ENCODE measurements around the gene IFNGR2.
"Not testable (repeated sequence)": the region's sequence is repeated elsewhere in the genome, so short reads cannot be mapped to it uniquely, and the experiment has no call there.

IFNGR2 gene

GRCh38 chr21:33446620-33447019 is 43.4 kb downstream of the IFNGR2 start:
- not testable (repeated sequence) for FAIRE-seq

GRCh38 chr21:33449616-33450015 is 46.4 kb downstream of the IFNGR2 start:
- FAIRE-seq, result no peak

- FAIRE-seq, result no peak
Measured at GRCh38 chr21:33451634-33452071, 48.4 kb downstream of the IFNGR2 start.

- no peak for FAIRE-seq
Measured at GRCh38 chr21:33452362-33452761, 49.1 kb downstream of the IFNGR2 start.

GRCh38 chr21:33455686-33456446 is 52.7 kb downstream of the IFNGR2 start:
- peak; percentile 23 for FAIRE-seq

GRCh38 chr21:33458861-33459260 is 55.6 kb downstream of the IFNGR2 start:
- no peak for FAIRE-seq

- peak; percentile 74 for FAIRE-seq
Measured at GRCh38 chr21:33461538-33462250, 58.5 kb downstream of the IFNGR2 start.

GRCh38 chr21:33469183-33469582 is 66.0 kb downstream of the IFNGR2 start:
- not testable (repeated sequence) for FAIRE-seq

GRCh38 chr21:33470701-33471100 is 67.5 kb downstream of the IFNGR2 start:
- FAIRE-seq, result no peak

GRCh38 chr21:33473344-33473743 is 70.1 kb downstream of the IFNGR2 start:
- FAIRE-seq, result no peak

- FAIRE-seq, result no peak
Measured at GRCh38 chr21:33477066-33477465, 73.9 kb downstream of the IFNGR2 start.

- no peak for FAIRE-seq
Measured at GRCh38 chr21:33478182-33478581, 75.0 kb downstream of the IFNGR2 start.

GRCh38 chr21:33478935-33479678 is 75.9 kb downstream of the IFNGR2 start:
- no peak for FAIRE-seq

- no peak for FAIRE-seq
Measured at GRCh38 chr21:33479679-33480480, 76.7 kb downstream of the IFNGR2 start, which contains the start of gene TMEM50B. TMEM50B (minus strand) TSS chr21:33479974; CDS start chr21:33468885, 11,089 bp downstream.

- FAIRE-seq, result no peak
Measured at GRCh38 chr21:33480481-33481103, 77.4 kb downstream of the IFNGR2 start.

GRCh38 chr21:33481314-33481943 is 78.2 kb downstream of the IFNGR2 start:
- FAIRE-seq, result no peak
